Left ventricle myocardium inferior (tissue), 1 donor: ENCODE data around the gene XK. TPM values are rescaled to one million over a fixed set of nuclear protein-coding genes. Genes with fewer than 3 reads are reported as not detected.
"Not testable (repeated sequence)": the region's sequence is repeated elsewhere in the genome, so short reads cannot be mapped to it uniquely, and the experiment has no call there.

Experiments
- DNase-seq: peaks from one replicate; pipeline ENCODE4 v3.0.0-alpha.2; 2020
- H3K27ac ChIP-seq: fragments of 200-600 bp; replicated peaks from 2 replicates; pipeline ENCODE4 v1.8.0; 2021
- H3K27me3 ChIP-seq: fragments of 200-600 bp; 2 replicates; pipeline ENCODE4 v1.8.0; 2021; ENCODE audit warnings: low read depth
- H3K36me3 ChIP-seq: fragments of 200-600 bp; 2 replicates; pipeline ENCODE4 v1.8.0; 2021
- H3K4me1 ChIP-seq: fragments of 200-600 bp; 2 replicates; pipeline ENCODE4 v1.8.0; 2021
- H3K4me3 ChIP-seq: fragments of 200-600 bp; 2 replicates; pipeline ENCODE4 v1.8.0; 2021; ENCODE audit warnings: mild to moderate bottlenecking, moderate library complexity
- H3K9me3 ChIP-seq: fragments of 200-600 bp; replicated peaks from 2 replicates; pipeline ENCODE4 v1.8.0; 2021
- CTCF ChIP-seq: fragments of 200-600 bp; IDR thresholded peaks from 2 replicates; pipeline ENCODE4 v1.8.0; 2021; ENCODE audit warnings: antibody characterized with exemption, mild to moderate bottlenecking, borderline replicate concordance
- intact Hi-C: fragments of 100-400 bp; cut with micrococcal nuclease; formaldehyde crosslinking; loops from one replicate; pipeline ENCODE4 v1.11.0; 2022
- total RNA-seq: library from RNA; stranded (reverse); fragmentation: NEBNext Ultra II Directional; extraction: Animal tissue kit (Norgen Biotek cat#: 25700); gene quantifications from one replicate; pipeline ENCODE4 v1.2.1, GENCODE V29; 2021
- donor health status: DM: no; HTN: yes; CAD: no; lungs with severe emphysema.

Gene XK
- total RNA-seq, 1 donor from 2014 or later, result 11.0 TPM

- H3K27me3 ChIP-seq, result no peaks in the 10 kb centered on the region
- no peaks in the 10 kb centered on the region for H3K36me3 ChIP-seq
- no peaks in the 10 kb centered on the region for H3K4me1 ChIP-seq
- TF ChIP-seq CTCF, result no peak
- H3K4me3 ChIP-seq, result no peak overlapping the region
- H3K27ac ChIP-seq, result no peak overlapping the region
- intact Hi-C loops, result no loop called here
- no peaks in the 10 kb centered on the region for H3K9me3 ChIP-seq
- DNase-seq, result no peak
Observed at GRCh38 chrX:37763400-37763799, 77.8 kb downstream of the XK start.

GRCh38 chrX:37765507-37765906 is 79.9 kb downstream of the XK start:
- no peaks in the 10 kb centered on the region for H3K4me1 ChIP-seq
- TF ChIP-seq CTCF, result no peak
- intact Hi-C loops, result no loop called here

DNA sequence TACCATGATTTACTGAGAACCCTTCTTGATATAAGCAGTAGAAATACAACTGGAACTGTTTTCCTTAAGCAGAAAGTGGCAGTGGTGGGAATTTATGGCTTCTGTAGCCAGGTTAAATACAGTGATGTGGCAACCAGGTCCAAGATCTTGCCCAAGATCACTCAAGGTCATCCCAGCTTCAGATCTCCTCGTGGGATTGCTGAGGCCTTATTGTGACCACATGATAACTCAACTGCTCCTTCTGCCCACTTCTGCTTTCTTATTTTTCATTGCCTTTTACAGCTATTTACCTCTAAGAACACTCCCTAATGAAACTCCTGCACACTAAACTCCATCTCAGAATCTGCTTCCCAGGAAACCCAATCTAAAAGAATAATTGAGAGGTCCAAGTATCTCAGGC is 81.8 kb downstream of the XK start:
- intact Hi-C loops, result no loop called here
- no peak for TF ChIP-seq CTCF
- Histone ChIP-seq H3K9me3 (no peaks in the 10 kb centered on the region), H3K36me3 (no peaks in the 10 kb centered on the region), H3K27ac (no peak overlapping the region), H3K4me3 (no peak overlapping the region), H3K4me1 (no peaks in the 10 kb centered on the region), H3K27me3 (no peaks in the 10 kb centered on the region)
- no peak for DNase-seq

More at GRCh38 chrX:37765507-37765906, 79.9 kb downstream of the XK start:
- Histone ChIP-seq H3K4me3 (no peak overlapping the region), H3K9me3 (no peaks in the 10 kb centered on the region), H3K27ac (no peak overlapping the region), H3K36me3 (no peaks in the 10 kb centered on the region), H3K27me3 (no peaks in the 10 kb centered on the region)
- no peak for DNase-seq

DNA sequence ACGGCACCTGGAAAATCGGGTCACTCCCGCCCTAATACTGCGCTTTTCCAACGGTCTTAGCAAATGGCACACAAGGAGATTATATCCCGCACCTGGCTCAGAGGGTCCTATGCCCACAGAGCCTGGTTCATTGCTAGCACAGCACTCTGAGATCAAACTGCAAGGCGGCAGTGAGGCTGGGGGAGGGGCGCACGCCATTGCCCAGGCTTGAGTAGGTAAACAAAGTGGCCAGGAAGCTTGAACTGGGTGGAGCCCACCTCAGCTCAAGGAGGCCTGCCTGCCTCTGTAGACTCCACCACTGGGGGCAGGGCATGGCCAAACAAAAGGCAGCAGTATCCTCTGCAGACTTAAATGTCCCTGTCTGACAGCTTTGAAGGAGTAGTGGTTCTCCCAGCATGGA is 83.3 kb downstream of the XK start:
- H3K4me1 ChIP-seq, H3K27me3 ChIP-seq, DNase-seq, intact Hi-C loops, H3K9me3 ChIP-seq, H3K36me3 ChIP-seq, H3K4me3 ChIP-seq, H3K27ac ChIP-seq: not testable (repeated sequence)

DNA sequence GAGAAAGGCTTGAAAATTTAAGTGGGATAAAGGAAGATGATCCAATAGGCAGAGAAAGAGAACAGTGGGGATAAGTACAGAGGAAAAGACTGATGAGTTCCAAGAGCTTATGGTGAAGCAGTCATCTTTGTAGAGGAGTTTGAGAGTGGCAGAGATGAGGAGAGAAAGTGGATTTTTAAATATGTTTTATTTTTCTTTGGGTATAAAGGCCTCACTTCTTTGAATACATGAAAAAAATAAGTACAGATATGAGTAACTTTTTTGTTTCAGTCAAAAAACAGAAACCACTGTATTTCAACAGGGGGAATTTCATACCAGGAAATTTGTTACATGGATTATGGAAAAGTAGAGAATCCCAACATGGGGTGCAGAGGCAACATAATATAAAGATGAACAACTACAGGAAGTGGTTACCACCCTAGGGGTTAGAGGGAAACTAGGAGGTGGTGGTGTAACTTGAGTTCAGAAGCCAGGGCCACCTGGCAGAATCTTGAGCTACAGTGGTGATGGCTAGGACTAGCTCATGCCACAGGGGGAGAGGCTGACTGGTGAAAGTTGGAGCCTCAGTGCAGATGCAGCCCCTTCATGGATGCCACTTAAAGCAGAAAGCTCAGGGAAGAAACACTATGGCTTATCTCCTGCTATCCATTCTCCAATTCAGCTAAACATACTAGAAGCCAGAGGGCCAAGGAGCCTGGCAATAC is 90.8 kb downstream of the XK start:
- intact Hi-C loops, result no loop called here
- no peaks in the 10 kb centered on the region for H3K4me1 ChIP-seq
- H3K27me3 ChIP-seq, result no peaks in the 10 kb centered on the region
- no peak for DNase-seq
- H3K9me3 ChIP-seq, result no peaks in the 10 kb centered on the region
- TF ChIP-seq CTCF, result no peak
- no peak overlapping the region for H3K27ac ChIP-seq
- H3K4me3 ChIP-seq, result no peak overlapping the region
- no peaks in the 10 kb centered on the region for H3K36me3 ChIP-seq

- TF ChIP-seq CTCF, result no peak
- Histone ChIP-seq H3K4me3 (no peak overlapping the region), H3K4me1 (no peaks in the 10 kb centered on the region), H3K36me3 (no peaks in the 10 kb centered on the region), H3K27me3 (no peaks in the 10 kb centered on the region), H3K9me3 (no peaks in the 10 kb centered on the region), H3K27ac (no peak overlapping the region)
- no peak for DNase-seq
- intact Hi-C loops, result no loop called here
Observed at GRCh38 chrX:37776987-37777325, 91.4 kb downstream of the XK start.
